ENCODE results near the gene UVRAG.

DNA sequence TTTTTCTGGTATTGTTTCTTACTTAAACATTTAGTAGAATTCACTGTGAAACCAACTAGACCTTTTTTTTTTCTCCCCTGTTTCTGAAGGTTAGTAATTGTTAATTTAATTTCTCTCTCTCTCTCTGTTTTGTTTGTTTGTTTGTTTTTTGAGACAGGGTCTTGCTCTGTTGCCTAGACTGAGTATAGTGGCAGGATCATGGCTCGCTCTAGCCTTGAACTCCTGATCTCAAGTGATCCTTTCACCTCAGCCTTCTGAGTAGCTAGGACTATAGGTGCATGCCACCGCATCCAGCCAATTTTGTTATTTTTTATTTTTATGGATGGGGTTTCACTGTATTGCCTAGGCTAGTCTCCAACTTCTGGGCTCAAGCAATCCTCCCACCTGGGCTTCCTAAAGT is 165.0 kb downstream of the UVRAG start:
- TF ChIP-seq, protein P1, sequence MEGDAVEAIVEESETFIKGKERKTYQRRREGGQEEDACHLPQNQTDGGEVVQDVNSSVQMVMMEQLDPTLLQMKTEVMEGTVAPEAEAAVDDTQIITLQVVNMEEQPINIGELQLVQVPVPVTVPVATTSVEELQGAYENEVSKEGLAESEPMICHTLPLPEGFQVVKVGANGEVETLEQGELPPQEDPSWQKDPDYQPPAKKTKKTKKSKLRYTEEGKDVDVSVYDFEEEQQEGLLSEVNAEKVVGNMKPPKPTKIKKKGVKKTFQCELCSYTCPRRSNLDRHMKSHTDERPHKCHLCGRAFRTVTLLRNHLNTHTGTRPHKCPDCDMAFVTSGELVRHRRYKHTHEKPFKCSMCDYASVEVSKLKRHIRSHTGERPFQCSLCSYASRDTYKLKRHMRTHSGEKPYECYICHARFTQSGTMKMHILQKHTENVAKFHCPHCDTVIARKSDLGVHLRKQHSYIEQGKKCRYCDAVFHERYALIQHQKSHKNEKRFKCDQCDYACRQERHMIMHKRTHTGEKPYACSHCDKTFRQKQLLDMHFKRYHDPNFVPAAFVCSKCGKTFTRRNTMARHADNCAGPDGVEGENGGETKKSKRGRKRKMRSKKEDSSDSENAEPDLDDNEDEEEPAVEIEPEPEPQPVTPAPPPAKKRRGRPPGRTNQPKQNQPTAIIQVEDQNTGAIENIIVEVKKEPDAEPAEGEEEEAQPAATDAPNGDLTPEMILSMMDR (IDR thresholded peaks at IDR 0.05 in 4 of 5, conservative IDR thresholded peaks at IDR 0.05 in 1 of 5) = no peak
- TF ChIP-seq POLR2A (IDR thresholded peaks at IDR 0.05) = no peak

Measured in gastrocnemius medialis (tissue), 4 donors.